IMR-90 (cell line): Measurements from ENCODE around the gene SLC1A5. TPM values are rescaled to one million over a fixed set of nuclear protein-coding genes. Genes with fewer than 3 reads are reported as not detected.
A peak's percentile ranks its signal among the peaks of the same experiment; 100 is the strongest.

ENCODE experiments used
- ATAC-seq: fragments of 200-7000 bp; cut with Tn5 transposase; 2 replicates; pipeline ENCODE4 v1.9.1; 2020; ENCODE audit warnings: low read depth, mild to moderate bottlenecking, moderate library complexity
- BruUV-seq: library from RNA; stranded (reverse); fragments of 400-500 nt; replicated peaks from 2 replicates; lab custom pipeline; 2021; lab: Mats Ljungman, UMichigan
- CTCF ChIA-PET: fragments of 300-600 bp; formaldehyde crosslinking; extraction: SDS; loops from one replicate; lab custom pipeline; 2021; ENCODE audit warnings: antibody characterized with exemption; lab: Yijun Ruan, JAX
- POLR2A ChIA-PET: fragments of 300-600 bp; sonication (Branson Sonifier 250); formaldehyde crosslinking; loops from one replicate; lab custom pipeline; 2022; ENCODE audit warnings: antibody characterized with exemption; ENCODE audit not compliant: unreplicated experiment; lab: Charles Lee
- DNase-seq: peaks from one replicate; pipeline ENCODE4 v3.0.0; 2013
- H2AFZ ChIP-seq: replicated peaks from 2 replicates; pipeline ENCODE3; 2013; ENCODE audit warnings: low read length, mild to moderate bottlenecking; ENCODE audit not compliant: poor library complexity
- H2AK5ac ChIP-seq: 2 replicates; pipeline ENCODE4 v1.6.1; 2013; ENCODE audit warnings: low read depth, low read length, inconsistent platforms
- H2AK9ac ChIP-seq: replicated peaks from 2 replicates; pipeline ENCODE3; 2013; ENCODE audit warnings: mild to moderate bottlenecking, low read depth, low read length, moderate library complexity; ENCODE audit not compliant: poor library complexity
- H2BK120ac ChIP-seq: 2 replicates; pipeline ENCODE4 v1.6.1; 2013; ENCODE audit warnings: low read depth, low read length, inconsistent platforms
- H2BK15ac ChIP-seq: 3 replicates; pipeline ENCODE4 v1.6.1; 2013; ENCODE audit warnings: low read depth, low read length, inconsistent platforms
- H2BK20ac ChIP-seq: 2 replicates; pipeline ENCODE4 v1.6.1; 2013; ENCODE audit warnings: low read depth, mild to moderate bottlenecking, inconsistent platforms, low read length, moderate library complexity
- H2BK5ac ChIP-seq: 2 replicates; pipeline ENCODE4 v1.6.1; 2013; ENCODE audit warnings: mild to moderate bottlenecking, low read depth, low read length, inconsistent platforms; ENCODE audit not compliant: poor library complexity, severe bottlenecking
- H3K14ac ChIP-seq: replicated peaks from 2 replicates; pipeline ENCODE4 v1.6.1; 2013; ENCODE audit warnings: low read depth, low read length, inconsistent platforms
- H3K18ac ChIP-seq: 2 replicates; pipeline ENCODE4 v1.6.1; 2013; ENCODE audit warnings: low read depth, low read length, control low read depth
- H3K23ac ChIP-seq: 2 replicates; pipeline ENCODE4 v1.6.1; 2013; ENCODE audit warnings: low read depth, low read length, inconsistent platforms
- H3K27ac ChIP-seq: 2 replicates; pipeline ENCODE4 v1.5.1; 2013; ENCODE audit warnings: mild to moderate bottlenecking, control low read depth, low read length; ENCODE audit not compliant: insufficient read depth
- H3K27me3 ChIP-seq: 2 replicates; pipeline ENCODE4 v1.6.1; 2013; ENCODE audit warnings: low read length; ENCODE audit not compliant: control insufficient read depth, insufficient read depth
- H3K36me3 ChIP-seq: 2 replicates; pipeline ENCODE4 v1.6.1; 2013; ENCODE audit warnings: low read length, mixed read lengths; ENCODE audit not compliant: control insufficient read depth, insufficient read depth
- H3K4ac ChIP-seq: 2 replicates; pipeline ENCODE4 v1.6.1; 2013; ENCODE audit warnings: low read depth, low read length, inconsistent platforms
- H3K4me1 ChIP-seq: 2 replicates; pipeline ENCODE4 v1.6.1; 2013; ENCODE audit warnings: low read length, mixed read lengths; ENCODE audit not compliant: control insufficient read depth, insufficient read depth
- H3K4me2 ChIP-seq: 2 replicates; pipeline ENCODE4 v1.6.1; 2013; ENCODE audit warnings: low read depth, mild to moderate bottlenecking, control low read depth, low read length, moderate library complexity
- H3K4me3 ChIP-seq: 2 replicates; pipeline ENCODE4 v1.5.1; 2013; ENCODE audit warnings: low read depth, mild to moderate bottlenecking, control low read depth, low read length, moderate library complexity; ENCODE audit not compliant: insufficient read depth
- H3K56ac ChIP-seq: 2 replicates; pipeline ENCODE4 v1.6.1; 2013; ENCODE audit warnings: low read length, inconsistent platforms; ENCODE audit not compliant: insufficient read depth; ENCODE audit errors: extremely low read depth
- H3K79me1 ChIP-seq, 2 experiments: 2 replicates each; pipeline ENCODE4 v1.6.1; 2013; ENCODE audit warnings: low read length in 2 of 2, inconsistent platforms in 1 of 2, low read depth in 1 of 2
- H3K9ac ChIP-seq: 2 replicates; pipeline ENCODE4 v1.6.1; 2013; ENCODE audit warnings: low read depth, low read length, control low read depth
- H3K9me1 ChIP-seq: 2 replicates; pipeline ENCODE4 v1.6.1; 2013; ENCODE audit warnings: low read length, inconsistent platforms; ENCODE audit not compliant: insufficient read depth
- H3K9me3 ChIP-seq: 2 replicates; pipeline ENCODE4 v1.6.1; 2013; ENCODE audit warnings: low read length; ENCODE audit not compliant: control insufficient read depth, insufficient read depth
- H4K20me1 ChIP-seq: 2 replicates; pipeline ENCODE4 v1.6.1; 2013; ENCODE audit warnings: low read length, inconsistent platforms; ENCODE audit not compliant: insufficient read depth
- H4K5ac ChIP-seq: 2 replicates; pipeline ENCODE4 v1.6.1; 2013; ENCODE audit warnings: mild to moderate bottlenecking, low read depth, low read length, control low read depth
- H4K8ac ChIP-seq, 2 experiments: 2 replicates each; pipeline ENCODE4 v1.6.1; 2013; ENCODE audit warnings: low read depth in 2 of 2, low read length in 2 of 2, control low read depth in 1 of 2, inconsistent platforms in 1 of 2
- H4K91ac ChIP-seq: 2 replicates; pipeline ENCODE4 v1.6.1; 2013; ENCODE audit warnings: low read depth, low read length, inconsistent platforms; ENCODE audit not compliant: insufficient read depth
- MXI1 ChIP-seq: IDR thresholded peaks from 2 replicates; pipeline ENCODE4 v1.6.1; 2012; ENCODE audit warnings: low read depth, mild to moderate bottlenecking, low read length, moderate library complexity, borderline replicate concordance
- WGBS, 2 experiments: methylation state at CpG; one replicate each; pipeline versions ENCODE4 v1.1.5 to v1.1.7; 2013; ENCODE audit warnings: missing lambda C conversion rate in 2 of 2; ENCODE audit not compliant: insufficient read length in 1 of 2; ENCODE audit errors: extremely low coverage in 2 of 2; 5-methylcytosine and 5-hydroxymethylcytosine counted together
- dilution Hi-C: fragments of 300-500 bp; cut with HindIII; formaldehyde crosslinking; loops from one replicate; pipeline ENCODE4 v1.14.3; 2018; ENCODE audit warnings: low sequenced_read_pairs; ENCODE audit not compliant: unreplicated experiment
- in situ Hi-C: fragments of 300-500 bp; cut with MboI; formaldehyde crosslinking; loops from 3 replicates; pipeline ENCODE4 v1.14.3; 2019; ENCODE audit warnings: low sequenced_read_pairs, inconsistent platforms, mixed read lengths
- intact Hi-C: fragments of 100-400 bp; cut with micrococcal nuclease; formaldehyde crosslinking; loops from 2 replicates; pipeline ENCODE4 v1.10.0; 2022
- polyA plus RNA-seq, 3 experiments: library from polyadenylated mRNA; depleted of rRNA; stranded (reverse); fragments of >200 nt; gene quantifications; 2 replicates each; pipeline ENCODE4 v1.2.3, GENCODE V29; 2012; ENCODE audit warnings: low replicate concordance in 1 of 3
- total RNA-seq: library from RNA; depleted of rRNA; stranded (reverse); fragments of >200 nt; gene quantifications from 2 replicates; pipeline ENCODE4 v1.2.3, GENCODE V29; 2012
- TF ChIP-seq, protein P1 (sequence below): conservative IDR thresholded peaks from 2 replicates; pipeline ENCODE4 v1.5.1; 2012; ENCODE audit warnings: mild to moderate bottlenecking, low read depth, low read length, improper control_type of control experiment

Gene SLC1A5
- total and polyA plus RNA-seq, 2 of the 4 experiments (the other 2 are of a cell fraction): 142 to 171 TPM

GRCh38 chr19:46785054-46785979 is 3.1 kb downstream of the SLC1A5 start:
- Histone ChIP-seq H3K4me2 (peak overlapping the region; percentile 82), H3K4me3 (peak overlapping the region; percentile 97), H3K36me3 (peaks cover 42% of the 10 kb centered on the region), H3K14ac (peak overlapping the region; percentile 90), H2AK5ac (peak overlapping the region; percentile 75), H3K9me1 (peaks cover 7% of the 10 kb centered on the region; the same call in 1 of the 2 replicates), H4K91ac (peak overlapping the region; percentile 73), H3K23ac (peak overlapping the region; percentile 96), H2BK20ac (peak overlapping the region; percentile 36; the same call in 1 of the 2 replicates), H3K79me1 (peaks cover 19 to 64% of the 10 kb centered on the region in 2 experiments; a peak in 3 of 4 replicates), H3K27me3 (no peaks in the 10 kb centered on the region), H2BK15ac (peak overlapping the region; percentile 13; the same call in 1 of the 3 replicates), H3K56ac (peak overlapping the region; percentile 98), H2AFZ (peak overlapping the region; percentile 91), H3K18ac (peak overlapping the region; percentile 76), H3K4ac (peak overlapping the region; percentile 87), H3K4me1 (peaks cover 11% of the 10 kb centered on the region), H4K20me1 (peaks cover 67% of the 10 kb centered on the region), H4K5ac (peak overlapping the region; percentile 36; the same call in 1 of the 2 replicates), H2BK120ac (peak overlapping the region; percentile 66), H3K9me3 (no peaks in the 10 kb centered on the region), H2BK5ac (peak overlapping the region; percentile 73), H3K9ac (peak overlapping the region; percentile 99), H3K27ac (peak overlapping the region; percentile 84), H2AK9ac (peak overlapping the region; percentile 100), H4K8ac (peak overlapping the region; percentile 4 to 89; a peak in 3 of 4 replicates)
- DNase-seq (peak; percentile 38), ATAC-seq (no peak)
- dilution Hi-C loops (no loop called here), in situ Hi-C loops (loop anchor here (10.0 kb wide), 1 partner anchor 59 kb away; no protein-coding TSS in a partner anchor), intact Hi-C loops (no loop called here)
- POLR2A ChIA-PET: interaction anchor here (1.0 kb wide), 2 partner anchors 56 to 65 kb away, joined by 3 read pairs; partner anchors contain the start of gene AP2S1
- BruUV-seq: TSS peak; percentile 6
- CTCF ChIA-PET: interaction anchor here (0.6 to 1.2 kb wide), 2 partner anchors 46 to 302 kb away, joined by 3 to 4 read pairs; no protein-coding TSS in a partner anchor
- WGBS, 2 experiments: no CpG with 5 or more reads among the region's 19 CpGs
- TF ChIP-seq MXI1: 0 out of 2 replicates have a peak, but pooled peaks have one; percentile 28
- TF ChIP-seq, protein P1, sequence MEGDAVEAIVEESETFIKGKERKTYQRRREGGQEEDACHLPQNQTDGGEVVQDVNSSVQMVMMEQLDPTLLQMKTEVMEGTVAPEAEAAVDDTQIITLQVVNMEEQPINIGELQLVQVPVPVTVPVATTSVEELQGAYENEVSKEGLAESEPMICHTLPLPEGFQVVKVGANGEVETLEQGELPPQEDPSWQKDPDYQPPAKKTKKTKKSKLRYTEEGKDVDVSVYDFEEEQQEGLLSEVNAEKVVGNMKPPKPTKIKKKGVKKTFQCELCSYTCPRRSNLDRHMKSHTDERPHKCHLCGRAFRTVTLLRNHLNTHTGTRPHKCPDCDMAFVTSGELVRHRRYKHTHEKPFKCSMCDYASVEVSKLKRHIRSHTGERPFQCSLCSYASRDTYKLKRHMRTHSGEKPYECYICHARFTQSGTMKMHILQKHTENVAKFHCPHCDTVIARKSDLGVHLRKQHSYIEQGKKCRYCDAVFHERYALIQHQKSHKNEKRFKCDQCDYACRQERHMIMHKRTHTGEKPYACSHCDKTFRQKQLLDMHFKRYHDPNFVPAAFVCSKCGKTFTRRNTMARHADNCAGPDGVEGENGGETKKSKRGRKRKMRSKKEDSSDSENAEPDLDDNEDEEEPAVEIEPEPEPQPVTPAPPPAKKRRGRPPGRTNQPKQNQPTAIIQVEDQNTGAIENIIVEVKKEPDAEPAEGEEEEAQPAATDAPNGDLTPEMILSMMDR: no peak
